CD4-positive, alpha-beta T cell treated with Interleukin-15 for 1 hour (primary cell): Measurements from ENCODE around the gene PTCD3.

ENCODE experiments used
- DNase-seq: peaks from one replicate; pipeline ENCODE4 v3.0.0-alpha.2; 2020

Gene PTCD3

DNA sequence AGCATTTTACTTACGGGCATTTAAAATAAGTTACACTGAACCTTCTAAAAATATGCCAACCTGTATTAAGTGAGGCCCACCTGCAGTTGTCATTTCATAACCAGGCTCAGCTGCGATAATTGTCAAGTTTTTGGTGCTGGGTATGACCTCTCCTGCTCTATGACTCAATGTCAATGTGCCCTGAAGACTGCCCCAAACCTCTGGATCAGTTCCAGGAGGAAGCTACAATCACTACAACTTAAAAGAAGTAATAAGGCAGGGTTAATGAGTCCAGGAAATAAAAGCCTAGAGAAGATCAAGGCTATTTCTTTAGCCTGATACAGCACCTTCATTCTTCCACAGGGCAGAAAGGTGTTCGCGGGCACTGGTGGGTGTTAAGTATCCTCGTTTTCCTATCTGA, 23.3 kb upstream of the PTCD3 start:
- DNase-seq: no peak

- no peak for DNase-seq
These were observed 17.8 kb upstream of the PTCD3 start for GRCh38 chr2:86087936-86088850.

DNA sequence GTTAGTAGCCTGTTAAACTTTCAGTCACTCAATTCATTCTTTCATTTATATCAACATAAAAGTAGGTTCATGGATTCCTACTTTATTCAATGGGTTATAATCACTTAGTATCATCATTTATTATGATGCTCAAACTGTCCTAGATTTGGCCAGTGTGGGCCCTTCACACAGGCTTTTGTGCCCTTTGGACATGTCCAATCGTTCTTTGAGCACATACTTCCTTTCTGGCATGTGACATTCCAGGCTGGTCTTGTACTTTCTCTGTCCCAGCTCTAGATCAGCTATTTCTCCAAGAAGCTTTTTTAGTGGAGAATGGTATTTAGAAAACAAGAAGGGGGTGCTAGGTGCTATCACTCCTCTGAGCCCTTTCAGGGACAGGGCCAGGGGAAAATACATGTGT, 11.8 kb upstream of the PTCD3 start:
- DNase-seq: no peak

- DNase-seq: no peak
These were observed 8.7 kb upstream of the PTCD3 start for GRCh38 chr2:86097114-86097896.

- no peak for DNase-seq
These were observed 8.1 kb upstream of the PTCD3 start for GRCh38 chr2:86097913-86098312.

DNA sequence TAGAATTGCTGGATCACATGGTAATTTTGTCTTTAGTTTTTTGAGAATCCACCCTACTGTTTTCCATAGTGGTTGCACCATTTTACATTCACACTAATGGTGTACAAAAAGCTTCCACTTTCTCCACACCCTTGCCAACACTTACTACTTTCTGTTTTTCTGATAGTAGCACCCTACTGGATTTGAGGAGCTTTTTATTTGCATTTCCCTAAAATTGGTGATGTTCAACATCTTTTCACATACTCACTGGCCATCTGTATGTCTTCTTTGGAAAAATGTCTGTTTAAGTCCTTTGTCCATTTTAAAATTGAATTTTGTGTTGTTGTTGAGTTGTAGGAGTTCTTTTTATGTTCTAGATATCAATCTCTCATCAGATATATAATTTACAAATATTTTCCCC, 3.9 kb upstream of the PTCD3 start:
- no peak for DNase-seq

GRCh38 chr2:86105252-86105968, 625 bp upstream of the PTCD3 start, which contains the start of gene POLR1A:
Gene POLR1A (minus strand): TSS chr2:86105886. CDS start chr2:86105776, 110 bp downstream.
- peak; percentile 83 for DNase-seq

DNA sequence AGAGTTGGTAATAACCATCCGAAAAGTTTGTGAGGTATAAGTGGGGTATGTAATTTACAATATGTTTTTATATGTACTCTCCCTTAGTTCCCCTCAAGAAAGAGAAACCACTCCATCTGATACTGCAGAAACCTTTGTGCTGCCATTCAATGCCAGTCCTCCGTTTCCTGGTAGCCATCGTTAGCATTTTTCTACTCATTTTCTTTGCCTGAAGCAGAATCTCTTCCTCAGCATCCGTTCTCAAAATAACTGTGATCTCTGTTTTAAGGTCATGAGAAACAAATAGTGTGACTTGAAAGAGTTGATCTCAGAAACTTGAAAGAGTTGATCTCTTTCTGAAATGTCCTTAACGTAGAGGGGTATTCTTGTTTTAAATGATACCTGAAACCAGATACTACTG, 996 bp downstream of the PTCD3 start:
- DNase-seq: no peak

GRCh38 chr2:86118130-86118529, 12.1 kb downstream of the PTCD3 start:
- no peak for DNase-seq

- no peak for DNase-seq
These were observed 17.4 kb downstream of the PTCD3 start for GRCh38 chr2:86123328-86123925.

GRCh38 chr2:86124683-86125082, 18.6 kb downstream of the PTCD3 start:
- DNase-seq: no peak

DNA sequence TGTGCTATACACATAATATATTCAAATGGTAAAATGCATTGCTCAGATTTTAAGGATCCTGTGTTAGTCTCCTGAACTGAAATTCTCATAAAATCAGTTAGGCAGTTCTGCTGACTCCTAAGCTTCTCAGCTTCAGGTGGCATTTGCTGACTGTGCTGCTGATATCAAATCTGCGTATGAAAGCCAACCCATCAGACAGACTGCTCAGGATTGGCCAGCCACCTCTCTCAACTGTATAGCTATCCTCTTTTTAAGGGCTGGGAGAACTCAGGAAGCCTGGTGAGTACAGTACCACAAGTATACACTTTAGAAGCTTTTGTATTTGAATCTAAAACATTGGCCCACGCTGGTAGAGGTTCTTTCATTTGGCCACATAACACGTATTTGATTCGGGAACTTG, 28.7 kb downstream of the PTCD3 start:
- DNase-seq: no peak

DNA sequence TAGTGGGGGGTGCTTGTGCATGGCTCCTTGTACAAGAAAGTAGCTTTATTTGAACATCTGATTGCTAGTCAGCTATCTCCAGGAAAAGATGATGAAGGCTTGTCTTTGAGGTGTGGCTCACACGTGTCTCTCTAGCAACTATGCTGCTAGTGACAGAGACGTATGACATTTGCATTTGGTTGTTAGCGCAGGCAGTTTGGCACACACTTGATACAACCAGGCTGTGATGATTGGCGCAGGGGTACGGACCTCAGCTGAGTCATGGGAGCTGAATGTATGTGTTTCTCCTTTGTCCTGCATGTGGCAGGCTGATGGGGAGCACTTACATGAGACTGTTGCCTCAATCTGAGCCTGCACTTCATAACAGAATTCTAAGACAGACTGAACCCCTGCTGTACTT, 29.6 kb downstream of the PTCD3 start:
- DNase-seq: no peak

DNA sequence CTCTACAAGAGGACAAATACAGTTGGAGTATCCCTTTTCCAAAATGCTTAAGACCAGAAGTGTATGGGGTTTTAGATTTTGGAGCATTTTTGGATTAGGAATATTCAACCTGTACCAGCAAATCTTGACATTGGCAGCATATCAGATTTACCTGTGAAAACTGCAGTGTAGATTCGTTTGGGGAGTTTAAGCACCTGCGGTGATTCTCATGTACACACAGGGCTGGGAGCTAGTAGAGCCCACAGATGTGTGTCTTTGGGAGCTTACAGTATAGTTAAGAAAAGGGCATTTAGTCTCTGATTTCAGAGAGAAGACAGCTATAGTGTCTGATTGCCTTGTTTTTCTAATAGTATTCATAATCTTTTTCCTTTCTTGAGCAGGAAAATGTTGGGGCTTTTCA, 30.1 kb downstream of the PTCD3 start:
- DNase-seq: no peak

- no peak for DNase-seq
These were observed 32.9 kb downstream of the PTCD3 start for GRCh38 chr2:86138736-86139625.

GRCh38 chr2:86139981-86140380, 33.9 kb downstream of the PTCD3 start:
- DNase-seq: no peak

- DNase-seq: no peak
These were observed 34.9 kb downstream of the PTCD3 start for GRCh38 chr2:86140969-86141392.

DNA sequence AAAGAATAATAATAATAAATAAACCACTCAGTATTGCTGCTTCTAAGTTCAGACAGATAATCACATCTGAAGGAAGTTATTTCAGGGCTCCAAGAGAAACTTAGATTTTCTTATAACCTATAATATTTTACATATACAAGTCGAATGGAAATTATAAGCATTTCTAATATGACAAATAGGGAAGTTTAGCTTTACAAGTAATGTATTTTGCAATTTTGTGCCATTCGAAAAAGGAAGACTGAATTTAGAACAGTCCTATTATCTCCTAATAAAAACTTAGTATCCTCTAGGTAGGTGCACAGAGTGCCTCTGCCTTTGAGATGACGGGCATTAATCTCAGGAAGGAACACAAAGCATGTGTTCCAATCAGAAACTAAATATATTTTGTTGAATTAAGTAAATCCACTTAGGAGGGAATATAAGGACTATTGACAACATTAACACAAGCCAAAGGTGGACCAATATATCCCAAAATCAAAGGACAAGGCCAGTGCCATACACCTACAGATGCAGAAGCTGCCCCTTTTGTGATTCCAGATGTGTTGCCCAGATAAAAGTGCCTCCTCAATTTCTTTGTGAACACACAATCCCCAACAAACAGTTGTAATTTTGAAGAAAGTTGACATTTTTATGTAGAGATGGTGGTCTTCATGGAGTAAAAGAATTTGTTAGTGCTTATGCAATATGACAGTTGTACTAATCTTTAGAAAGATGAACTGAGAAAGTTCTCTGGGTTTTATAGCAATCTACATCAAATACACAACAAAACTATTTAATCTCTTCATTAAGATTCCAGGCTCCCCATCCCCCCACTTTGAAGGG, 36.6 kb downstream of the PTCD3 start:
- no peak for DNase-seq

- DNase-seq: no peak
These were observed 37.3 kb downstream of the PTCD3 start for GRCh38 chr2:86143307-86143706.

- no peak for DNase-seq
These were observed 38.1 kb downstream of the PTCD3 start for GRCh38 chr2:86143926-86144685.
